ENCODE data around the gene PTTG1.
A peak's percentile ranks its signal among the peaks of the same experiment; 100 is the strongest.

PTTG1 gene

GRCh38 chr5:160421625-160422258, at the start of gene PTTG1:
Gene PTTG1 (plus strand): TSS chr5:160421855. CDS start chr5:160422313, 458 bp downstream.
- Mint-ChIP-seq H3K9me3 (ENCODE audit: low read depth) (no peaks in the 10 kb centered on the region), H3K4me3 (peak within 1 kb of the TSS; percentile 100), H3K4me1 (ENCODE audit: low read depth) (peaks cover 78% of the 10 kb centered on the region), H3K36me3 (peaks cover 2% of the 10 kb centered on the region), H3K27me3 (no peaks in the 10 kb centered on the region), H3K27ac (peak within 1 kb of the TSS; percentile 94)

GRCh38 chr5:160375166-160375565, 46.5 kb upstream of the PTTG1 start:
- Mint-ChIP-seq H3K4me3 (no peak overlapping the region), H3K27me3 (peaks cover 25% of the 10 kb centered on the region), H3K9me3 (ENCODE audit: low read depth) (no peaks in the 10 kb centered on the region), H3K4me1 (ENCODE audit: low read depth) (peaks cover 6% of the 10 kb centered on the region), H3K36me3 (no peaks in the 10 kb centered on the region), H3K27ac (no peak overlapping the region)

- Mint-ChIP-seq H3K4me3 (no peak overlapping the region), H3K9me3 (ENCODE audit: low read depth) (no peaks in the 10 kb centered on the region), H3K27ac (no peak overlapping the region), H3K4me1 (ENCODE audit: low read depth) (peaks cover 4% of the 10 kb centered on the region), H3K27me3 (peaks cover 23% of the 10 kb centered on the region), H3K36me3 (no peaks in the 10 kb centered on the region)
These were observed 46.0 kb upstream of the PTTG1 start for GRCh38 chr5:160375701-160376100.

- Mint-ChIP-seq H3K4me1 (ENCODE audit: low read depth) (no peaks in the 10 kb centered on the region), H3K27me3 (peaks cover 16% of the 10 kb centered on the region), H3K4me3 (no peak overlapping the region), H3K36me3 (no peaks in the 10 kb centered on the region), H3K9me3 (ENCODE audit: low read depth) (no peaks in the 10 kb centered on the region), H3K27ac (no peak overlapping the region)
These were observed 45.2 kb upstream of the PTTG1 start for GRCh38 chr5:160376416-160376815.

- Mint-ChIP-seq H3K9me3 (ENCODE audit: low read depth) (no peaks in the 10 kb centered on the region), H3K36me3 (no peaks in the 10 kb centered on the region), H3K27me3 (peaks cover 14% of the 10 kb centered on the region), H3K4me3 (no peak overlapping the region), H3K27ac (no peak overlapping the region), H3K4me1 (ENCODE audit: low read depth) (no peaks in the 10 kb centered on the region)
These were observed 44.0 kb upstream of the PTTG1 start for GRCh38 chr5:160377651-160378050.

GRCh38 chr5:160378330-160378729, 43.3 kb upstream of the PTTG1 start:
- H3K36me3 Mint-ChIP-seq, result no peaks in the 10 kb centered on the region
- H3K4me1 Mint-ChIP-seq (ENCODE audit: low read depth), result no peaks in the 10 kb centered on the region
- H3K9me3 Mint-ChIP-seq (ENCODE audit: low read depth), result no peaks in the 10 kb centered on the region
- no peak overlapping the region for H3K4me3 Mint-ChIP-seq
- H3K27me3 Mint-ChIP-seq, result peaks cover 14% of the 10 kb centered on the region
- no peak overlapping the region for H3K27ac Mint-ChIP-seq

GRCh38 chr5:160379511-160379910, 42.1 kb upstream of the PTTG1 start:
- no peaks in the 10 kb centered on the region for H3K9me3 Mint-ChIP-seq (ENCODE audit: low read depth)

GRCh38 chr5:160380041-160380440, 41.6 kb upstream of the PTTG1 start:
- H3K9me3 Mint-ChIP-seq (ENCODE audit: low read depth), result no peaks in the 10 kb centered on the region
- H3K4me1 Mint-ChIP-seq (ENCODE audit: low read depth), result no peaks in the 10 kb centered on the region
- H3K36me3 Mint-ChIP-seq, result no peaks in the 10 kb centered on the region
- no peak overlapping the region for H3K27ac Mint-ChIP-seq
- no peak overlapping the region for H3K4me3 Mint-ChIP-seq
- peaks cover 14% of the 10 kb centered on the region for H3K27me3 Mint-ChIP-seq

More at GRCh38 chr5:160379511-160379910, 42.1 kb upstream of the PTTG1 start:
- Mint-ChIP-seq H3K4me3 (no peak overlapping the region), H3K27me3 (peaks cover 14% of the 10 kb centered on the region), H3K27ac (peak overlapping the region; percentile 1), H3K36me3 (no peaks in the 10 kb centered on the region), H3K4me1 (ENCODE audit: low read depth) (no peaks in the 10 kb centered on the region)

GRCh38 chr5:160382346-160382745, 39.3 kb upstream of the PTTG1 start:
- Mint-ChIP-seq H3K36me3 (peaks cover 2% of the 10 kb centered on the region), H3K4me3 (no peak overlapping the region), H3K27ac (no peak overlapping the region), H3K4me1 (ENCODE audit: low read depth) (no peaks in the 10 kb centered on the region), H3K27me3 (peaks cover 6% of the 10 kb centered on the region), H3K9me3 (ENCODE audit: low read depth) (peaks cover 10% of the 10 kb centered on the region)

GRCh38 chr5:160384681-160385080, 37.0 kb upstream of the PTTG1 start:
- Mint-ChIP-seq H3K36me3 (peaks cover 5% of the 10 kb centered on the region), H3K27ac (no peak overlapping the region), H3K27me3 (peaks cover 2% of the 10 kb centered on the region), H3K9me3 (ENCODE audit: low read depth) (peaks cover 13% of the 10 kb centered on the region), H3K4me1 (ENCODE audit: low read depth) (no peaks in the 10 kb centered on the region), H3K4me3 (no peak overlapping the region)

GRCh38 chr5:160385496-160385895, 36.2 kb upstream of the PTTG1 start:
- H3K9me3 Mint-ChIP-seq (ENCODE audit: low read depth), result peaks cover 13% of the 10 kb centered on the region
- H3K4me1 Mint-ChIP-seq (ENCODE audit: low read depth), result no peaks in the 10 kb centered on the region
- no peak overlapping the region for H3K27ac Mint-ChIP-seq
- H3K27me3 Mint-ChIP-seq, result peaks cover 2% of the 10 kb centered on the region
- H3K4me3 Mint-ChIP-seq, result no peak overlapping the region
- peaks cover 5% of the 10 kb centered on the region for H3K36me3 Mint-ChIP-seq

- peaks cover 13% of the 10 kb centered on the region for H3K9me3 Mint-ChIP-seq (ENCODE audit: low read depth)
- no peaks in the 10 kb centered on the region for H3K27me3 Mint-ChIP-seq
- H3K36me3 Mint-ChIP-seq, result peaks cover 5% of the 10 kb centered on the region
- no peak overlapping the region for H3K27ac Mint-ChIP-seq
- H3K4me1 Mint-ChIP-seq (ENCODE audit: low read depth), result no peaks in the 10 kb centered on the region
- H3K4me3 Mint-ChIP-seq, result no peak overlapping the region
These were observed 34.2 kb upstream of the PTTG1 start for GRCh38 chr5:160387445-160387844.

- no peak overlapping the region for H3K27ac Mint-ChIP-seq
- H3K27me3 Mint-ChIP-seq, result no peaks in the 10 kb centered on the region
- H3K4me3 Mint-ChIP-seq, result no peak overlapping the region
- H3K36me3 Mint-ChIP-seq, result peaks cover 5% of the 10 kb centered on the region
- peaks cover 12% of the 10 kb centered on the region for H3K9me3 Mint-ChIP-seq (ENCODE audit: low read depth)
- H3K4me1 Mint-ChIP-seq (ENCODE audit: low read depth), result no peaks in the 10 kb centered on the region
These were observed 30.6 kb upstream of the PTTG1 start for GRCh38 chr5:160390787-160391696.

- H3K27me3 Mint-ChIP-seq, result no peaks in the 10 kb centered on the region
- no peaks in the 10 kb centered on the region for H3K9me3 Mint-ChIP-seq (ENCODE audit: low read depth)
These were observed 26.5 kb upstream of the PTTG1 start for GRCh38 chr5:160395111-160395510.

GRCh38 chr5:160397492-160397891, 24.2 kb upstream of the PTTG1 start:
- Mint-ChIP-seq H3K27me3 (no peaks in the 10 kb centered on the region), H3K36me3 (no peaks in the 10 kb centered on the region), H3K4me1 (ENCODE audit: low read depth) (peaks cover 22% of the 10 kb centered on the region), H3K27ac (no peak overlapping the region), H3K9me3 (ENCODE audit: low read depth) (no peaks in the 10 kb centered on the region), H3K4me3 (no peak overlapping the region)

More at GRCh38 chr5:160395111-160395510, 26.5 kb upstream of the PTTG1 start:
- Mint-ChIP-seq H3K4me1 (ENCODE audit: low read depth) (peaks cover 17% of the 10 kb centered on the region), H3K4me3 (no peak overlapping the region), H3K27ac (no peak overlapping the region), H3K36me3 (no peaks in the 10 kb centered on the region)

All from activated naive CD8-positive, alpha-beta T cell (primary cell).